Activated CD4-positive, alpha-beta memory T cell treated with anti-CD3 and anti-CD28 coated beads, Interleukin-2, amount 10 ng/mL, durations not matched to agents 7 days and 5 days (primary cell): ENCODE measurements around the gene ADAMTSL3. TPM values are rescaled to one million over a fixed set of nuclear protein-coding genes. Genes with fewer than 3 reads are reported as not detected.
"Not testable (repeated sequence)": the region's sequence is repeated elsewhere in the genome, so short reads cannot be mapped to it uniquely, and the experiment has no call there.

Experiments used
- CTCF ChIA-PET: fragments of 350-600 bp; sonication (Branson Sonifier 250); formaldehyde crosslinking; loops from one replicate; lab custom pipeline; 2021; ENCODE audit warnings: antibody characterized with exemption, inconsistent platforms; lab: Charles Lee
- POLR2A ChIA-PET: fragments of 350-600 bp; sonication (Branson Sonifier 250); formaldehyde crosslinking; loops from one replicate; lab custom pipeline; 2021; ENCODE audit warnings: antibody characterized with exemption; lab: Charles Lee
- DNase-seq: peaks from one replicate; pipeline ENCODE4 v3.0.0-alpha.2; 2020
- H3K27ac Mint-ChIP-seq: one replicate; pipeline ENCODE4 v1.8.0; 2021; ENCODE audit warnings: mild to moderate bottlenecking, mixed read lengths
- H3K27me3 Mint-ChIP-seq: one replicate; pipeline ENCODE4 v1.8.0; 2021; ENCODE audit warnings: mixed read lengths
- H3K36me3 Mint-ChIP-seq: one replicate; pipeline ENCODE4 v1.8.0; 2021; ENCODE audit warnings: low read depth, mixed read lengths
- H3K4me1 Mint-ChIP-seq: one replicate; pipeline ENCODE4 v1.8.0; 2021; ENCODE audit warnings: mixed read lengths
- H3K4me3 Mint-ChIP-seq: one replicate; pipeline ENCODE4 v1.8.0; 2021; ENCODE audit warnings: mild to moderate bottlenecking, mixed read lengths
- H3K9me3 Mint-ChIP-seq: one replicate; pipeline ENCODE4 v1.8.0; 2021; ENCODE audit warnings: mixed read lengths
- total RNA-seq, 2 experiments: library from RNA; stranded (reverse); gene quantifications; one replicate each; pipeline ENCODE4 v1.2.3, GENCODE V29; 2021

ADAMTSL3 gene
- total RNA-seq, 2 experiments from 2014 or later, result not detected

GRCh38 chr15:84033793-84034553 is 380.1 kb downstream of the ADAMTSL3 start:
- no peaks in the 10 kb centered on the region for H3K4me1 Mint-ChIP-seq
- ChIA-PET CTCF (interaction anchor here (1.8 kb wide), 1 partner anchor 8 kb away, joined by 4 read pairs; no protein-coding TSS in a partner anchor), POLR2A (no interaction called here)
- H3K36me3 Mint-ChIP-seq, result no peaks in the 10 kb centered on the region
- H3K9me3 Mint-ChIP-seq, result no peaks in the 10 kb centered on the region
- DNase-seq, result no peak
- H3K27ac Mint-ChIP-seq, result no peak overlapping the region
- H3K4me3 Mint-ChIP-seq, result no peak overlapping the region
- H3K27me3 Mint-ChIP-seq, result peaks cover 5% of the 10 kb centered on the region

- Mint-ChIP-seq H3K27ac (no peak overlapping the region), H3K27me3 (peaks cover 5% of the 10 kb centered on the region), H3K36me3 (no peaks in the 10 kb centered on the region), H3K4me3 (no peak overlapping the region), H3K9me3 (no peaks in the 10 kb centered on the region), H3K4me1 (no peaks in the 10 kb centered on the region)
- ChIA-PET POLR2A (no interaction called here), CTCF (interaction anchor here (0.9 to 1.8 kb wide), 2 partner anchors 9 to 469 kb away, joined by 4 to 5 read pairs; no protein-coding TSS in a partner anchor)
- DNase-seq, result no peak
Measured at GRCh38 chr15:84034578-84035398, 380.9 kb downstream of the ADAMTSL3 start.

- Mint-ChIP-seq H3K9me3 (no peaks in the 10 kb centered on the region), H3K4me3 (no peak overlapping the region), H3K36me3 (no peaks in the 10 kb centered on the region), H3K4me1 (no peaks in the 10 kb centered on the region), H3K27ac (no peak overlapping the region), H3K27me3 (peaks cover 6% of the 10 kb centered on the region)
- ChIA-PET CTCF (interaction anchor here (0.9 to 1.8 kb wide), 2 partner anchors 9 to 470 kb away, joined by 4 to 5 read pairs; no protein-coding TSS in a partner anchor), POLR2A (no interaction called here)
- DNase-seq, result no peak
Measured at GRCh38 chr15:84035399-84035766, 381.5 kb downstream of the ADAMTSL3 start.

GRCh38 chr15:84037301-84037700 is 383.4 kb downstream of the ADAMTSL3 start:
- H3K4me3 Mint-ChIP-seq, result no peak overlapping the region
- no peak for DNase-seq
- peaks cover 6% of the 10 kb centered on the region for H3K27me3 Mint-ChIP-seq
- ChIA-PET CTCF (no interaction called here), POLR2A (no interaction called here)
- H3K27ac Mint-ChIP-seq, result no peak overlapping the region
- no peaks in the 10 kb centered on the region for H3K9me3 Mint-ChIP-seq
- H3K36me3 Mint-ChIP-seq, result no peaks in the 10 kb centered on the region
- no peaks in the 10 kb centered on the region for H3K4me1 Mint-ChIP-seq

GRCh38 chr15:84042434-84043056 is 388.6 kb downstream of the ADAMTSL3 start:
- H3K27me3 Mint-ChIP-seq, H3K4me1 Mint-ChIP-seq, H3K27ac Mint-ChIP-seq, H3K9me3 Mint-ChIP-seq, H3K4me3 Mint-ChIP-seq, CTCF ChIA-PET, H3K36me3 Mint-ChIP-seq, DNase-seq, POLR2A ChIA-PET: not testable (repeated sequence)

GRCh38 chr15:84046064-84046637 is 392.2 kb downstream of the ADAMTSL3 start:
- Mint-ChIP-seq H3K4me3 (no peak overlapping the region), H3K27ac (no peak overlapping the region), H3K36me3 (no peaks in the 10 kb centered on the region), H3K27me3 (no peaks in the 10 kb centered on the region), H3K9me3 (no peaks in the 10 kb centered on the region), H3K4me1 (no peaks in the 10 kb centered on the region)
- ChIA-PET CTCF (no interaction called here), POLR2A (no interaction called here)
- DNase-seq, result no peak

GRCh38 chr15:84049480-84049879 is 395.6 kb downstream of the ADAMTSL3 start:
- H3K36me3 Mint-ChIP-seq, DNase-seq, H3K4me1 Mint-ChIP-seq, H3K4me3 Mint-ChIP-seq, H3K9me3 Mint-ChIP-seq, POLR2A ChIA-PET, H3K27ac Mint-ChIP-seq, CTCF ChIA-PET, H3K27me3 Mint-ChIP-seq: not testable (repeated sequence)

GRCh38 chr15:84050076-84050475 is 396.2 kb downstream of the ADAMTSL3 start:
- H3K4me3 Mint-ChIP-seq, result no peak overlapping the region
- no peaks in the 10 kb centered on the region for H3K27me3 Mint-ChIP-seq
- no peaks in the 10 kb centered on the region for H3K9me3 Mint-ChIP-seq
- ChIA-PET POLR2A (no interaction called here), CTCF (no interaction called here)
- H3K4me1 Mint-ChIP-seq, result no peaks in the 10 kb centered on the region
- no peak overlapping the region for H3K27ac Mint-ChIP-seq
- H3K36me3 Mint-ChIP-seq, result no peaks in the 10 kb centered on the region
- no peak for DNase-seq

- H3K4me1 Mint-ChIP-seq, H3K27me3 Mint-ChIP-seq, CTCF ChIA-PET, DNase-seq, H3K4me3 Mint-ChIP-seq, POLR2A ChIA-PET, H3K9me3 Mint-ChIP-seq, H3K36me3 Mint-ChIP-seq, H3K27ac Mint-ChIP-seq: not testable (repeated sequence)
Measured at GRCh38 chr15:84051146-84051545, 397.2 kb downstream of the ADAMTSL3 start.

- H3K27ac Mint-ChIP-seq, CTCF ChIA-PET, H3K9me3 Mint-ChIP-seq, POLR2A ChIA-PET, H3K4me3 Mint-ChIP-seq, H3K36me3 Mint-ChIP-seq, DNase-seq, H3K4me1 Mint-ChIP-seq, H3K27me3 Mint-ChIP-seq: not testable (repeated sequence)
Measured at GRCh38 chr15:84054544-84054943, 400.6 kb downstream of the ADAMTSL3 start.

- CTCF ChIA-PET, result no interaction called here
- peaks cover 4% of the 10 kb centered on the region for H3K9me3 Mint-ChIP-seq
Measured at GRCh38 chr15:84057714-84058331, 403.9 kb downstream of the ADAMTSL3 start.

GRCh38 chr15:84063674-84064073 is 409.8 kb downstream of the ADAMTSL3 start:
- DNase-seq, H3K9me3 Mint-ChIP-seq, H3K27ac Mint-ChIP-seq, CTCF ChIA-PET, H3K4me3 Mint-ChIP-seq, POLR2A ChIA-PET, H3K27me3 Mint-ChIP-seq, H3K4me1 Mint-ChIP-seq, H3K36me3 Mint-ChIP-seq: not testable (repeated sequence)

More at GRCh38 chr15:84057714-84058331, 403.9 kb downstream of the ADAMTSL3 start:
- Mint-ChIP-seq H3K4me3 (no peak overlapping the region), H3K27ac (no peak overlapping the region), H3K36me3 (no peaks in the 10 kb centered on the region), H3K4me1 (no peaks in the 10 kb centered on the region), H3K27me3 (peaks cover 1% of the 10 kb centered on the region)
- POLR2A ChIA-PET, result no interaction called here
- DNase-seq, result no peak
